HEK293 (cell line): Measurements from ENCODE around the gene KCNJ1.

ENCODE experiments used
- GLI4 ChIP-seq: fragments of 450-650 bp; formaldehyde crosslinking; IDR thresholded peaks from 2 replicates; pipeline ENCODE4 v1.5.1; 2016; ENCODE audit warnings: missing biosample characterization, missing genetic modification characterization
- PRDM2 ChIP-seq: fragments of 450-650 bp; formaldehyde crosslinking; IDR thresholded peaks from 2 replicates; pipeline ENCODE4 v1.5.1; 2016; ENCODE audit warnings: missing biosample characterization, missing genetic modification characterization, borderline replicate concordance
- PRDM4 ChIP-seq: fragments of 450-650 bp; formaldehyde crosslinking; IDR thresholded peaks from 2 replicates; pipeline ENCODE4 v1.5.1; 2017; ENCODE audit warnings: missing biosample characterization, missing genetic modification characterization
- ZBTB49 ChIP-seq: fragments of 450-650 bp; formaldehyde crosslinking; IDR thresholded peaks from 2 replicates; pipeline ENCODE4 v1.5.1; 2016; ENCODE audit warnings: missing biosample characterization, missing genetic modification characterization, low read depth
- ZNF112 ChIP-seq: fragments of 450-650 bp; formaldehyde crosslinking; IDR thresholded peaks from 2 replicates; pipeline ENCODE4 v1.5.0; 2017; ENCODE audit warnings: missing biosample characterization, missing genetic modification characterization
- ZNF423 ChIP-seq: fragments of 450-650 bp; formaldehyde crosslinking; IDR thresholded peaks from 2 replicates; pipeline ENCODE4 v1.5.1; 2016; ENCODE audit warnings: missing biosample characterization, missing genetic modification characterization
- ZNF501 ChIP-seq: fragments of 450-650 bp; formaldehyde crosslinking; IDR thresholded peaks from 2 replicates; pipeline ENCODE4 v1.5.1; 2016; ENCODE audit warnings: missing biosample characterization, missing genetic modification characterization
- ZNF530 ChIP-seq: fragments of 450-650 bp; formaldehyde crosslinking; IDR thresholded peaks from 2 replicates; pipeline ENCODE4 v1.5.1; 2016; ENCODE audit warnings: low read depth, missing biosample characterization, missing genetic modification characterization
- ZNF76 ChIP-seq: fragments of 450-650 bp; formaldehyde crosslinking; IDR thresholded peaks from 2 replicates; pipeline ENCODE4; 2016; ENCODE audit warnings: low read depth, missing biosample characterization, missing genetic modification characterization, borderline replicate concordance
- TF ChIP-seq, protein P1 (sequence below): fragments of 450-650 bp; formaldehyde crosslinking; IDR thresholded peaks from 2 replicates; pipeline ENCODE4 v1.5.1; 2016; ENCODE audit warnings: missing biosample characterization, missing genetic modification characterization
- TF ChIP-seq, protein P2 (sequence below): fragments of 450-650 bp; formaldehyde crosslinking; IDR thresholded peaks from 2 replicates; pipeline ENCODE4 v1.5.1; 2017; ENCODE audit warnings: missing biosample characterization, missing genetic modification characterization
- TF ChIP-seq, protein P3 (sequence below): fragments of 450-650 bp; formaldehyde crosslinking; IDR thresholded peaks from 2 replicates; pipeline ENCODE4 v1.5.1; 2016; ENCODE audit warnings: missing biosample characterization, missing genetic modification characterization

KCNJ1 gene

GRCh38 chr11:128835741-128836430, 31.2 kb downstream of the KCNJ1 start (continued):
- no peak for TF ChIP-seq PRDM4
- no peak for TF ChIP-seq ZNF112 (tag by site-specific recombination)
- no peak for TF ChIP-seq ZNF501 (tag by site-specific recombination)
- TF ChIP-seq ZNF423 (tag by site-specific recombination), result no peak
- TF ChIP-seq, protein P1, sequence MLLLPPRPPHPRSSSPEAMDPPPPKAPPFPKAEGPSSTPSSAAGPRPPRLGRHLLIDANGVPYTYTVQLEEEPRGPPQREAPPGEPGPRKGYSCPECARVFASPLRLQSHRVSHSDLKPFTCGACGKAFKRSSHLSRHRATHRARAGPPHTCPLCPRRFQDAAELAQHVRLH (tag by site-specific recombination), result no peak
- TF ChIP-seq, protein P2, sequence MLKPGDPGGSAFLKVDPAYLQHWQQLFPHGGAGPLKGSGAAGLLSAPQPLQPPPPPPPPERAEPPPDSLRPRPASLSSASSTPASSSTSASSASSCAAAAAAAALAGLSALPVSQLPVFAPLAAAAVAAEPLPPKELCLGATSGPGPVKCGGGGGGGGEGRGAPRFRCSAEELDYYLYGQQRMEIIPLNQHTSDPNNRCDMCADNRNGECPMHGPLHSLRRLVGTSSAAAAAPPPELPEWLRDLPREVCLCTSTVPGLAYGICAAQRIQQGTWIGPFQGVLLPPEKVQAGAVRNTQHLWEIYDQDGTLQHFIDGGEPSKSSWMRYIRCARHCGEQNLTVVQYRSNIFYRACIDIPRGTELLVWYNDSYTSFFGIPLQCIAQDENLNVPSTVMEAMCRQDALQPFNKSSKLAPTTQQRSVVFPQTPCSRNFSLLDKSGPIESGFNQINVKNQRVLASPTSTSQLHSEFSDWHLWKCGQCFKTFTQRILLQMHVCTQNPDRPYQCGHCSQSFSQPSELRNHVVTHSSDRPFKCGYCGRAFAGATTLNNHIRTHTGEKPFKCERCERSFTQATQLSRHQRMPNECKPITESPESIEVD, result no peak
- TF ChIP-seq ZNF76, result no peak
- TF ChIP-seq GLI4 (tag by site-specific recombination), result no peak
- no peak for TF ChIP-seq ZNF530 (tag by site-specific recombination)
- no peak for TF ChIP-seq PRDM2 (tag by site-specific recombination)
- TF ChIP-seq ZBTB49 (tag by site-specific recombination), result no peak
- TF ChIP-seq, protein P3, sequence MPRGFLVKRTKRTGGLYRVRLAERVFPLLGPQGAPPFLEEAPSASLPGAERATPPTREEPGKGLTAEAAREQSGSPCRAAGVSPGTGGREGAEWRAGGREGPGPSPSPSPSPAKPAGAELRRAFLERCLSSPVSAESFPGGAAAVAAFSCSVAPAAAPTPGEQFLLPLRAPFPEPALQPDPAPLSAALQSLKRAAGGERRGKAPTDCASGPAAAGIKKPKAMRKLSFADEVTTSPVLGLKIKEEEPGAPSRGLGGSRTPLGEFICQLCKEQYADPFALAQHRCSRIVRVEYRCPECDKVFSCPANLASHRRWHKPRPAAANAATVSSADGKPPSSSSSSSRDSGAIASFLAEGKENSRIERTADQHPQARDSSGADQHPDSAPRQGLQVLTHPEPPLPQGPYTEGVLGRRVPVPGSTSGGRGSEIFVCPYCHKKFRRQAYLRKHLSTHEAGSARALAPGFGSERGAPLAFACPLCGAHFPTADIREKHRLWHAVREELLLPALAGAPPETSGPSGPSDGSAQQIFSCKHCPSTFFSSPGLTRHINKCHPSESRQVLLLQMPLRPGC, result no peak
